Endodermal cell (in vitro differentiated cells): ENCODE data around the gene TPBGL. TPM values are rescaled to one million over a fixed set of nuclear protein-coding genes. Genes with fewer than 3 reads are reported as not detected.

ENCODE experiments used
- DNase-seq: peaks from one replicate; pipeline ENCODE4 v3.0.0-alpha.2; 2017
- H3K27ac ChIP-seq: 2 replicates; pipeline ENCODE4 v1.5.1; 2013; ENCODE audit warnings: mild to moderate bottlenecking, low read depth, low read length, moderate library complexity
- H3K27me3 ChIP-seq: 2 replicates; pipeline ENCODE4 v1.6.1; 2013; ENCODE audit warnings: mild to moderate bottlenecking, low read length, moderate library complexity; ENCODE audit not compliant: insufficient read depth, control insufficient read depth, poor library complexity, severe bottlenecking
- H3K36me3 ChIP-seq: 2 replicates; pipeline ENCODE4 v1.7.0; 2013; ENCODE audit warnings: mild to moderate bottlenecking, low read length, moderate library complexity; ENCODE audit not compliant: control insufficient read depth, insufficient read depth
- H3K4me1 ChIP-seq: one replicate; pipeline ENCODE4 v1.7.0; 2013; ENCODE audit warnings: low read length; ENCODE audit not compliant: control insufficient read depth, insufficient read depth
- H3K4me3 ChIP-seq: 2 replicates; pipeline ENCODE4 v1.5.1; 2013; ENCODE audit warnings: mild to moderate bottlenecking, low read length, moderate library complexity
- H3K9ac ChIP-seq: 2 replicates; pipeline ENCODE4 v1.6.1; 2013; ENCODE audit warnings: mild to moderate bottlenecking, low read length, moderate library complexity; ENCODE audit not compliant: poor library complexity, severe bottlenecking; ENCODE audit errors: extremely low read depth
- H3K9me3 ChIP-seq: 2 replicates; pipeline ENCODE4 v1.6.1; 2013; ENCODE audit warnings: mild to moderate bottlenecking, low read length, moderate library complexity; ENCODE audit not compliant: control insufficient read depth
- H3K27ac Mint-ChIP-seq: 2 replicates; pipeline ENCODE4 v1.8.0; 2020; ENCODE audit warnings: mixed read lengths
- H3K27me3 Mint-ChIP-seq: 2 replicates; pipeline ENCODE4 v1.8.0; 2021; ENCODE audit warnings: mild to moderate bottlenecking, mixed read lengths; ENCODE audit not compliant: insufficient read depth
- H3K36me3 Mint-ChIP-seq: 2 replicates; pipeline ENCODE4 v1.8.0; 2020; ENCODE audit warnings: low read depth, mixed read lengths
- H3K4me1 Mint-ChIP-seq: 2 replicates; pipeline ENCODE4 v1.8.0; 2020; ENCODE audit warnings: mixed read lengths
- H3K4me3 Mint-ChIP-seq: 2 replicates; pipeline ENCODE4 v1.8.0; 2020; ENCODE audit warnings: mild to moderate bottlenecking, moderate library complexity, mixed read lengths
- H3K9me3 Mint-ChIP-seq: 2 replicates; pipeline ENCODE4 v1.8.0; 2020; ENCODE audit warnings: mild to moderate bottlenecking, mixed read lengths
- CTCF ChIP-seq: fragments of 200-600 bp; sonication (generic); conservative IDR thresholded peaks from 2 replicates; pipeline ENCODE4 v1.5.0; 2021; ENCODE audit warnings: antibody characterized with exemption, mild to moderate bottlenecking
- WGBS, 2 experiments: methylation state at CpG; one replicate each; pipeline versions ENCODE4 v1.1.5 to v1.1.7; 2013; ENCODE audit warnings: missing lambda C conversion rate in 2 of 2, mixed read lengths in 1 of 2; ENCODE audit not compliant: insufficient coverage in 1 of 2, insufficient read length in 1 of 2; 5-methylcytosine and 5-hydroxymethylcytosine counted together
- total RNA-seq, 2 donors: library from RNA; stranded (reverse); fragmentation: NEBNext Ultra II Directional in 1 of 2; extraction: Animal tissue kit (Norgen Biotek cat#: 25700) in 1 of 2; gene quantifications; 2 replicates in 1 of 2; 3 replicates in 1 of 2; pipeline ENCODE4 v1.2.1, GENCODE V29; 2021

TPBGL gene
- total RNA-seq, 2 donors from 2014 or later, result 0.13 TPM; not detected in 1

- 94 to 100% methylated on average over 1 to 4 of the region's 5 CpGs for WGBS, 2 experiments
Measured at GRCh38 chr11:75199412-75199955, 41.1 kb upstream of the TPBGL start.

GRCh38 chr11:75200051-75200450 lies 40.5 kb upstream of the TPBGL start:
- Histone ChIP-seq H3K9me3 (no peaks in the 10 kb centered on the region), H3K9ac (no peak overlapping the region), H3K4me1 (no peaks in the 10 kb centered on the region), H3K4me3 (no peak overlapping the region), H3K27ac (no peak overlapping the region), H3K36me3 (no peaks in the 10 kb centered on the region), H3K27me3 (no peaks in the 10 kb centered on the region)
- 92 to 94% methylated on average over 5 to 10 of the region's 10 CpGs for WGBS, 2 experiments
- peak; percentile 47 for DNase-seq
- H3K4me3 Mint-ChIP-seq, result no peak overlapping the region
- H3K27me3 Mint-ChIP-seq, result peaks cover 4% of the 10 kb centered on the region
- no peaks in the 10 kb centered on the region for H3K36me3 Mint-ChIP-seq
- no peak for TF ChIP-seq CTCF
- H3K27ac Mint-ChIP-seq, result no peak overlapping the region
- no peaks in the 10 kb centered on the region for H3K9me3 Mint-ChIP-seq
- peaks cover 17% of the 10 kb centered on the region for H3K4me1 Mint-ChIP-seq

More at GRCh38 chr11:75199412-75199955, 41.1 kb upstream of the TPBGL start:
- Histone ChIP-seq H3K4me3 (no peak overlapping the region), H3K36me3 (no peaks in the 10 kb centered on the region), H3K4me1 (no peaks in the 10 kb centered on the region), H3K9me3 (no peaks in the 10 kb centered on the region), H3K9ac (no peak overlapping the region), H3K27ac (no peak overlapping the region), H3K27me3 (no peaks in the 10 kb centered on the region)
- no peak for TF ChIP-seq CTCF
- Mint-ChIP-seq H3K36me3 (no peaks in the 10 kb centered on the region), H3K4me1 (peaks cover 17% of the 10 kb centered on the region), H3K27me3 (peaks cover 4% of the 10 kb centered on the region), H3K27ac (no peak overlapping the region), H3K9me3 (no peaks in the 10 kb centered on the region), H3K4me3 (no peak overlapping the region)
- peak; percentile 46 for DNase-seq

- Histone ChIP-seq H3K9ac (no peak overlapping the region), H3K36me3 (no peaks in the 10 kb centered on the region), H3K27me3 (no peaks in the 10 kb centered on the region), H3K9me3 (no peaks in the 10 kb centered on the region), H3K4me3 (no peak overlapping the region), H3K4me1 (no peaks in the 10 kb centered on the region), H3K27ac (no peak overlapping the region)
- peaks cover 17% of the 10 kb centered on the region for H3K4me1 Mint-ChIP-seq
- no peaks in the 10 kb centered on the region for H3K9me3 Mint-ChIP-seq
- TF ChIP-seq CTCF, result no peak
- WGBS, 2 experiments, result 89 to 100% methylated on average over 1 to 2 of the region's 2 CpGs
- H3K27ac Mint-ChIP-seq, result no peak overlapping the region
- H3K4me3 Mint-ChIP-seq, result no peak overlapping the region
- peak; percentile 36 for DNase-seq
- peaks cover 4% of the 10 kb centered on the region for H3K27me3 Mint-ChIP-seq
- H3K36me3 Mint-ChIP-seq, result no peaks in the 10 kb centered on the region
Measured at GRCh38 chr11:75200531-75200930, 40.0 kb upstream of the TPBGL start.
